ENCODE results near the gene TRPV3.

DNA sequence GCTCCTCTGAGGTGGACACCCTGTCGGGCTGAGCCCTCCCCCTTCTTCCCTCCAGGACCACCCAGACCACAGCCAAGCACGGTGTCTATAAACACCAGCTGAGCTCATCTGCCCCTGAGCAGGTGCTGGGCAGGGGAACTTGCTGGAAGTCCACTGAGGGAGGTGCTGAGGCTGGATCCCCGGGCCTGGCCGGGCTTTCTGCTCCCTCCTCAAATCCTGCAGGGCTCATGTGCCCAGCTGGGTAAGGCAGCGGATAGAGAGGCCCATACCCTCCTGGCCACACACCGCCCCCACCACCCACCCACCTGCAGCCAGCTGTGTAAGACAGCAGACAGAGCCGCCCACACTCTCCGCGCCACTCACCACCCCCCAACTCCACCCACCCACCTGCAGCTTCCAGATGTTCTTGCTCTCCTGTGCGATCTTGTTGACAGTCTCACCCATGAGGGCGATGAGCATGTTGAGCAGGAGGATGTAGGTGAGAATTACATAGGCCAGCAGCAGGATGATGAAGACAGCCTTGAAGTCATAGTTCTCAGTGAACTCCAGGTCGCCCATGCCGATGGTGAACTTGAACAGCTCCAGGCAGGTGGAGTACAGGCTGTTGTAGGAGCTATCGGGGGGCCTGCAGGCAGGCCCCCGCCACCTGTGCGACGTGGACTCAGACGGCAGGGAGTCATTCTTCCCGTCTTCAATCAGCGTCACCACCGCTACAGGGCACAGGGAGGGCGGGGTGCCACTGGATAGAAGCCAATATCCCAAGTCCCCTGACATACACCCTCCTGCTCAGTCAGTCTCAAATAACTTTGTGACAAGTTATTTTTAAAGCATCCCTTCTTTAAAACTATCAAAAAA lies 15.9 kb upstream of the TRPV3 start:
- TF ChIP-seq CTCF (IDR thresholded peaks at IDR 0.05; ENCODE audit: low read depth, low read length) (no peak), EZH2phosphoT487 (IDR thresholded peaks at IDR 0.05; ENCODE audit: low read depth) (no peak)

Measured in OCI-LY3 (cell line).